NCI-H2227 treated with DMSO at 0.1 percent for 48 hours (cell line): ENCODE data around the gene TAS2R60.
"Not testable (repeated sequence)": the region's sequence is repeated elsewhere in the genome, so short reads cannot be mapped to it uniquely, and the experiment has no call there.

Source experiments
- DNase-seq: peaks from one replicate; lab custom pipeline; 2025; lab: John Stamatoyannopoulos, UW

TAS2R60 gene, protein sequence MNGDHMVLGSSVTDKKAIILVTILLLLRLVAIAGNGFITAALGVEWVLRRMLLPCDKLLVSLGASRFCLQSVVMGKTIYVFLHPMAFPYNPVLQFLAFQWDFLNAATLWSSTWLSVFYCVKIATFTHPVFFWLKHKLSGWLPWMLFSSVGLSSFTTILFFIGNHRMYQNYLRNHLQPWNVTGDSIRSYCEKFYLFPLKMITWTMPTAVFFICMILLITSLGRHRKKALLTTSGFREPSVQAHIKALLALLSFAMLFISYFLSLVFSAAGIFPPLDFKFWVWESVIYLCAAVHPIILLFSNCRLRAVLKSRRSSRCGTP

DNA sequence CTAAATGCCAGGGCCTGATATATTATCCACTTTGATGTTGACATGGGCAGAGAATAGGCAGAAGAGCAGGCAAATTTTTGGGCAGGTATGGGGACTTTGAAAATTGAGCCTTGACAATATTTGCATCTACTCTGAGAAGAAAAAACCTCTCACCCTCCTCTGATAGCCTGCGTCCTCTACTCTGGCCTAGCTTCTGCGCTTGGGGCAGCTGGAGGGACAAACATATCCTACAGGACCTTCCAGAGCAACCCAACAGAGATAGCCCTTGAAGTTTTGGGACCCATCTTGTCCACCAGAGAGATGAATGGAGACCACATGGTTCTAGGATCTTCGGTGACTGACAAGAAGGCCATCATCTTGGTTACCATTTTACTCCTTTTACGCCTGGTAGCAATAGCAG lies at the start of gene TAS2R60:
TAS2R60 (plus strand) TSS at position 301 of the 400 bp plus-strand sequence; CDS start at position 301, 0 bp downstream.
- DNase-seq = no peak

DNA sequence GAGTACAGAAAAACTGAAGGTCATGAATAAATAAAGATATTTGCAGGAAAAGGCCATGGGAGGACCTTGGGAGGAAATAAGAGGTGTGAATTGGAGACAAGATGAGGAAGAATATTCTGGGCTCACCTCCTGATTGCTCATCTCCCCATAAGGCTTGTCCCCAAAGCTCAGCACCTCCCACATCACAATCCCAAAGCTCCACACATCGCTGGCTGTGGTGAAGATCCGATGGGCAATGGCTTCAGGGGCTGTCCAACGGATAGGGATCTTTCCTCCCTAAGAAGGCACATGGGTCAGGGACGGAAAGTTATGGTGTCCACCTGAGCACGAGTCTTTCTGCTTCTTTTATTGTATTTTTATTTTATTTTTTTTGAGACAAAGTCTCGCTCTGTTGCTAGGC lies 49.2 kb upstream of the TAS2R60 start:
- DNase-seq = no peak

DNA sequence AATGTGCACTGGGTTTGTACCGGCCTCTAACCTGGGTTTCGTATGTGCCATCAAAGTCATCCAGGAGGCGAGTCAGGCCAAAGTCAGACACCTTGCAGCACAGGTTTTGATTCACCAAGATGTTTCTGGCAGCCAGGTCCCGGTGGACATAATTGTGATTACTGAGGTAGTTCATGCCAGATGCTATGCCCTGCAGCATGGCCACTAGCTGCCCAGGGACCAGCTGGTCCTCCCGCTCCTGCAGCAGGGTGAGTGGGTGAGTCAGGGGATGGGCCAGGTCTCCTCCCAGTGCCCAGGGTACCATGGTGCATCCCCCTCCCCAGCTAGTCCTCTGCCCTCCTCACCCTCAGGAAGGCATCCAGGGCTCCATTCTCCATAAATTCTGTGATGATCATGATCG lies 48.5 kb upstream of the TAS2R60 start:
- DNase-seq = no peak

DNA sequence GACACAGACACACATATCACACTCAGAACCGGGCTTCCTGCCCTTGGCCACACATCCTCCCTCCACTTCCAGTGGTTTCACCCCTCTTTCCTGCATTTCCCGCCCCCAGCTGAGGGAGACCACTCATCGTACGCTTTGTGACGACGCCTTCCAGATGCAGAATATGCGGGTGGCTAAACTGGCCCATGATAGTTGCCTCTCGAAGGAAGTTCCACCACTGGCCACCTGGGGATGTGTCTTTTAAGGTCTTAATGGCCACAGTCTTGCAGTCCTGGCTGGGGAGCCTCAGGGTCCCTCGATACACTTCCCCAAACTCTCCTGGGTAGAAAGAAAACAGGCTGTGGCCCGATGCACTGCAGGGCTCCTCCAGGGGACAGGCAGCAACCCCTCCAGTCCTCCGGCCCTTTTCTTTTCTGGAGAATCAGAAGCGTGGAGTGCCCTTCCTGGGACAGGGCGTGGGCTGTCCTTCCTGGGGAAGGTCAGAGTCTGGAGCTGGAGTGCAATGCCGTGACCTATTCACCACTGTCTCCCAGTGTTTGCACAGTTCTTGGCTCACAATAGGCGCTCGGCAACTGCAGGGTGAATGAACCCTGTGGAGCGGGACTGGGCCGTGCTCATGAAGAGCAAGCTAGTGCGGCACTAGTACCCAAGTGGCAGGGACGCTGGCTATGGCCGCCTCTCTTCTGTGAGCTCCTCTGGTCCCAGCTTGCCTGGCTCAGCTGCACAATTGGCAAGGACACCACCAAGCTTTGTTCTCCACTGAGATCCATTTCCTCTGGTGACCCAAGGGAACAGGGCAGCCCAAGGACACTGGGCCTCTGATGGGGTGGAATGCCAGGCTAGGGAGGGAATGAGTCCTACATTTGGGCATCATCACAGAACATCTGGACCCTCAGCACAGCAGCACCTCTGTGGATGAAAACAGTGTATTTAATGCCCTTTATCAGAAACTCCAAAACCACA lies 47.8 kb upstream of the TAS2R60 start:
- no peak for DNase-seq

DNA sequence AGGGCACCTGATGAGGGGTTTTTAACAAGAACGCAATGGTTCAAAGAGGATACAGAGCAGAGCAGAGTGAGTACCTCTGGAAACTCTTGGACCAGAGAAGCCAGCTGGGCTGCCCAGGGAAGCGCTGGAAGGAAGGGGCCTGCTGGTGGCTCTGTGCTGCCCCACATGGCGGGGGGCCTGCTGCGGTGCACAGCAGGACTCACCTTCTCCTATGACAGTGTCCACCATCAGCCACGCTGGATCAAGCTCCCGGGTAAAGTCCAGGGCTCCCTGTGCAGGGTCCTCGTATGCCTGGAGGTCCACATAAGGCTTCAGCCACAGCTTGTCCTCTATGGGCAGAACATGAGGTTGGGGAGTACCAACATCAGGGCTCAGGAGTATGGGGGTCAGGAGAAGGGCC lies 47.1 kb upstream of the TAS2R60 start:
- DNase-seq = no peak

DNA sequence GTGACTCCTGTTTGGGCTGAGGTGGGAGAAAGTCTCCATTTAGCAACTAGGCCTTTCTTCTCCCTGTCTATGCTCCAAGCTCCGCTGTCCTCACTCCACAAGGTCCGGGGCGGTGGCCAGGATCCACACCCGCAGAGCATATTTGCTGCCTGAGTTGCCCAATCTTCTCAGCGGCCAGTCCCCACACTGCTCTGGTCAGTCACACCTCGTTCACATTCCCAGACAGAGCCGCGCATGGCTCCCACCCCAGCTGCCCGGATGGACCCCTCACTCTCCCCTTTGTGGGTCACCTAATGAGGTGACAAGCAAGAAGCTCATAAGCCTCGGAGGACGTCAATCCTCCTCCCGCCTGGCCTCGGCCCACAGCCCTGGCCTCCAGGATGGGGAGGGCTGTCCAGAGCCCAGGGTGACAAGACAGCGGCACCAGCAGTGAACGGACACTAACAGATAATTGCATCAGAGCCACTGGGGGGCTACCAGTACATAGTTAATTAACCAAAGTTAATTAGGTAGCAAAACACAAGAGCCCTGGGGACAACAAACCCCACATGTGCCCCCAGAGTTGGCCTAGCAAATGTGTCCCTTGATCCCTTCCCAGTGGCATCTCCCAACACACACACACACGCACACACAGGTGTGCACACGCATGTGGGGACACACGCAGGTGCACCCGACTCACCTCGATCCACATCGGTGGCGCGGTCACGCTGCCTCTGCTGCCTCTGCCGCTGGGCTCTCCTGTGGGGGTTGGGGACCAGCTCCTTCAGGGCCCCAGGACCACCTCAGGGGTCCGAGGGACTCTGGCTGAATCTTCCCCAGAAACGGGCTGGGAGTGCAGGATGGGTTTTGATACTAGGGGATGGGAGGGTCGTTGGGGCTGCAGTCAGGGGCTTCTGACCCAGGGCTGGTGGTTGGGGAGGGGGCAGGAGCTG lies 46.4 kb upstream of the TAS2R60 start:
- no peak for DNase-seq

DNA sequence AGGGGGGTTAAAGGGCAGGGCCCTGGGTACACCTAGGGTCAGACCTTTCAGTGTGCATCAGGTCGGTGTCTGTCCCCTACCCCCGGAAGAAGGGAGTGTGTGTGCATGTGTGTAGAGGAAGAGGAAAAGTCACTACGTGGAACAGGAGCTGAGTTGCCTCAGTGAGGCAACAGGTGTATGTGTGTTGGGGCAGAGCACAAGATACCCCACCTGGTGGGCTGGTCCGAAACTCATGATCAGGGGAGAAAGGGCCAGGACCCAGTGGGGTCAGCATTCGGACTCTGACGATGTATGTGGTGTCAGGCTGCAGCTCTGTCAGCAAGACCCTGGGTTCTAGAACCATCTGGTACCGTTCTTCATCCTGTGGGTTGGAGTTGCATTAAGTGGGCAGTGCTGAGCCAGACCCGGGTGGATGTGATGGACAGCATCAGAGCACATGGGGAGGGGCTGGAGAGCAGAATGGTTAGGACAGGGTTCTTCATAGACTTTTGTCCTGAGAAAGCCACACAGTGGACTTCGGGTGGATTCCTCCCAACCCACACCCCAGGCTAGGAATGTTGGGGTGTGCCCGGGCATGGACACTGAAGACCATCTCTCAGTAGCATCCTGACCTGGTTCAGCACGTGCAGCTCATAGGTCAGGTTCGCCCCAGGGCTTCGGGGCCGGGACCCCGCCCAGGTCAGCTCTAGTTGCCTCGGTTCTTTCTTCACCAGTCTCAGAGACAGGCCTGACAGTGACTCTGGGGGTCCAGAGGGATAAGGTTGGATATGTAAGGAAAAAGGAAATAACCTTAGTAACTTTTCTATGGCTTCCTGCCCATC lies 45.3 kb upstream of the TAS2R60 start:
- DNase-seq = no peak

DNA sequence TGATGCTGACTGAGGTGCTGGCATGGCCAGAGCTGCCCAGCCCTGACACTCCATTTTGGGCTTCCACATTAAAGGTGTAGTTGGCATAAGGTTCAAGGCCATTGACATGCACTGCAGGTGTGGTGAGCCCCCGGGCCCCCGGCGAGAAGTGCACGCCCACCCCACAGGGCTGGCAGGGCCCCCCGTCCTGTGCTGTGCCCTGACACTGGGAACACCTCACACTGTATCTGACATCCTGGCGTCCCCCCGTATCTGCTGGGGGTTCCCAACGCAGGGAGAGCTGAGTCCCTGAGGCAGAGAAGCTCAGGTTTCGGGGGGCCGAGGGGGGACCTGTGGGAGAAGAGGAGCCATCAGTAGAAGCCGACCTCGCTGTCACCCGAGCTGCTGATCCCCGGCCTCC lies 44.6 kb upstream of the TAS2R60 start:
- DNase-seq = no peak

DNA sequence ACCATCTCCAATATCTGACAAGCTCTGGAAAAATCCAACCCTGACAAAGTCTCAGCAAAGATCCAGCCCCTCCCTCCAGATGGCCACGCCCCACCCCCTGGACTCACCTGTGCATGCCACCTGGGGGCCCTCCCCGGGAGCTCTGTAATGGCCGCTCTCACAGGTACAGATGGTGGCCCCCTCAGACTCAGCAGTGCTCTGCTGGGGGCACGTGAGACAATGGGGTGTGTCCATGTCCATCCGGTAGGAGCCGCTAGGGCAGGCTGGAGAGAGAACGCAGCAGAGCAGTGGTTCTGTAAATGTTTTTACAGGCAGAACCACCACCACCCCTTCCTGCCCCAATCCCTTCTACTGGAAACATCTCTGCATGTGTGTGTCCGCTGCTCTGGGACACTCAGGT lies 44.1 kb upstream of the TAS2R60 start:
- DNase-seq = no peak

DNA sequence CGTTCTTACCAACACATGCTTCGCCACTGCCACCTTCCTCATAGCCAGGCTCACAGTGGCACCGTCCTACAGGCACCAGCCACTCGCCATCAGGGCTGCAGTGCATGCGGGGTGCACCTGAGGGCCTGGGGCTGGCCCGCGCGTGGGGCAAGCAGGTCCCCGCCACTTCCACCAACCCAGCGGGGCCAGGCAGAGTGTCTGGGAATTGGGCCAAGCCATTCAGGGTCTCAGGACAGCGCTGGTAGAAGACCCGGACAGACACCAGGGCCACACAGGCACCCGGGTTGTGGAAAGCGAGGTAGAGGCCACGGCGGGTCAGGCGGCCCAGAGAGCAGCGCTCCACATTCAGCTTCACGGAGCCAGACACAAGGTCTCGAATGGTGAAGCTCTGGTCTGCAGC lies 43.6 kb upstream of the TAS2R60 start:
- DNase-seq = no peak

DNA sequence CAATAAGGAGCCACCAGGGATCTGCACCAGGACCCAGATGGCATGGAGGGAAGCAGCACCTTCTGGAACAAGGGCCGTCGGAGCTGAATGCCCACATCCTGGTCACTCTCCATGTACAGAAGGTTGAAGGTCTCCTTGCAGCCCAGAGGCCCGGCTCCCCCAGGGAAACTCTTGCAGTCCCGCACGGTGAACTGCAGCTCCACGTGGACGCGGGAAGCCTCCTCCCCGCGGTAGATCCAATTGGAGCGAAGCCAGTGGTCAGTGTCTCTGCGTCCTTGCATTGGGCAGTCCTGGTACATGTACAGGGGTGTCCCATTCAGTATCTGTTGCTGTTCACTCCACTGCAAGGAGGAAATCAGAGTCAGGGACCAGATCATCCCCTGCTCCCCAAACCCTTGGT lies 42.0 kb upstream of the TAS2R60 start:
- DNase-seq = no peak

DNA sequence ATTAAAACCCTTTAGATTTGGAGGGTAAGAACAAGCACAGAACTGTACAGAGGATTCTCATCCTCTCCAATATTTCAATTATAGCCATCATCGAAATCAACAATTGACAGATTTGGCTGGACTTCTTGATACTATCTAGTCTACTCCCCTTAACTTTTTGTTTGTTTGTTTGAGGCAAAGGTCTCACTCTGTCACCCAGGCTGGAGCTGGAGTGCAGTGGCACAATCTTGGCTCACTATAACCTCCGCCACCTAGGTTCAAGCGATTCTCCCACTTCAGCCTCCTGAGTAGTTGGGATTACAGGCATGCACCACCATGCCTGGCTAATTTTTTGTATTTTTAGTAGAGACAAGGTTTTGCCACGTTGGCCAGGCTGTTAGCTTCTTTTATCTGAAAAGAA lies 41.0 kb upstream of the TAS2R60 start:
- not testable (repeated sequence) for DNase-seq

DNA sequence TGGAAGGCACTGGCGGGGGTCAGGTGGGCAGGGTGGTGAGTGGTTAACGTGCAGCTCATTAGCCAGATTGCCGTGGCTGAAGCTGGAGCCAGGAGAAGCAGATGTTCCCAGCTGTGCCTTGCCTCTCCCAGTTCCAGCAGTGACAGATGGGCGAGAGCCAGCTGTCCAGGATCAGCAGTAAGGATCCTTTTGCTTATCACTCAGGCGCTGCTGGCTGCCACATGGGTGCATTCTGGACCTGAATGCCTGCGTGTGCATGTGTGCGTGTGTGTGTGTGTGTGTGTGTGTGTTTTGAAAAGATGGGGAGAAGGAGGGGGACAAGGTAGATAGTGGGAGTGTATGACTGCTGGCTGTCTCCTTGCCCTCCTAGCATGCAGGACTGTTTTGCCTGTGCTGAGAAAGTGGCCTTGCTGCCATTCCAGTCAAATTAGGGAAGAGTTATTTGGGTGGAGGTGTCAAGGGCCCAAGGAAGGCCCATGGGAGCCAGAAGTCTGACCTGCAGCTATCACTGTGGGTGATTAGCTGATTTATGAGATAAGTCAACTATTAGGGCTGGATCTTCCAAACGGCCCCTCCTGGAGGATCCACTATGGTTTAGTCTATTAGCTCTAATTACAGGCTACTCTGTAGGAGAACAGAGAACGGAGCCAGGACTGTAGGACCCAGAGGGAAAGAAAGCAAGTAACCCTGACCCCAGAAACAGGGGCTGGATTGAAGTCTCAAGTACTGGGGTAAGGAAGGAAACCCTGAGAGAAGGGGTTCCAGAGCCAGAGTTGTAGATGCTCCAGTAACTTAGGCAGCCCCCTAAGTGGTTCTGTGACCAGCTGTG lies 37.9 kb upstream of the TAS2R60 start:
- peak; percentile 56 for DNase-seq

DNA sequence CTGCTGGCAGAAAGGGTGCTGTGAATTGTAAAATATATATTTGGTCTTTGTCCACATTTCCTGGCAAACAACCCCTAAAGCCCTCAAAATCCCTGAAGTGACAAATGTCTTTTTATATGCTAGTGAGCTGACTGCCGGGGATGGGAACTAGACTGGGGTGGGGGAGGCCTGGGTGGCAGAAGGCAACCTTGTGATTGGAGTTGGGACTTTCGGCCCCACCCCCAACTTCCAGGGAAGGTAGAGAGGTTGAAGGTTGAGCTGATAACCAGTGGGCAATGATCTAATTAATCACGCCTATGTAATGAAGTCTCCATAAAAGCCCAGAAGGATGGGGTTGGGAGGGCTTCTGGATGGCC lies 37.3 kb upstream of the TAS2R60 start:
- DNase-seq = no peak

DNA sequence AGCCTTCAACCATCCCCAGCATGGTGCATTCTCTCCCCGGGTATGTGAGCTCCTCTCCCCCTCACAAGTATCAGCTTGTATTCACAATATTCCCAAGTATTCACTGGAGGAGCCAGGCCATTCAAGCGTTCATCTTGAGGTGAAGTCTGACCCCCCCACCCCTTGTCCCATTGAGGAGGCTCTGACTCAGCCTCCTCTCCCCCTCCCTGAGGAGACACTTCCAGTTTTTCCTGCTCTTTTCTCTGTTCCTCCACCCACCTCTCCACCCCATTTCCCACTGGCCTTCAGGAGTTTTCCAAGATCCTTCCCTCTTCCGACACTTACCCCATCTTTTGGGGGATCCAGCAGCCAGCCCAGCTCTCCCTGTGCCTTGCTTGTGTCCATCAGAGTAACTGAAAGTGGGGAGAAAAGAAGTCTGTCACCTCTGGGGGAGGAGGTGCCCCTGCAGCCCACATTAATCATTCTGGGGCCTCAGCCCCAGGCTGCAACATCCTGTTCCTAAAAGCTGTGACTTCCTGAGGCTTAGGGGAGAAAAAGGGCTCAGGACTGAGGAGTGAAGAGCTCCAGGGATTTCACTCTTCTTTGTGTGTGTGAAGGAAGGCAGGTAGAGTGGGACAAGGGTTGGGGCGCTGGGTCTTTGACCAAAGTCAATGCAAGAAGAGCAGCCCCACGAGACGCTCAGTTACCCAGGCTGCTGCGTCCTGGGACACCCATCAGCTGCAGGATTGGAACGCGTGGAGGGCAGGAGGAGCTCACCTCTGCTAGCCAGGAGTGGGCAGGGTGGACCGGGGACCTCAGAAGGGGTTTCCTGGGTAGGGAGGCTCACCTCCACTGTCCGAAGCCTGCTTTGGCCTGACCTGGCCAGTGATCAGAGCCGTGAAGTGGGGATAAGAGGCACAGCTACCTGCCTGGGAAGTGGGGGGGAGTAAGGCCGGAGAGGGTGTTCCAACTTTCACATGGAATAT lies 35.7 kb upstream of the TAS2R60 start:
- DNase-seq = no peak

DNA sequence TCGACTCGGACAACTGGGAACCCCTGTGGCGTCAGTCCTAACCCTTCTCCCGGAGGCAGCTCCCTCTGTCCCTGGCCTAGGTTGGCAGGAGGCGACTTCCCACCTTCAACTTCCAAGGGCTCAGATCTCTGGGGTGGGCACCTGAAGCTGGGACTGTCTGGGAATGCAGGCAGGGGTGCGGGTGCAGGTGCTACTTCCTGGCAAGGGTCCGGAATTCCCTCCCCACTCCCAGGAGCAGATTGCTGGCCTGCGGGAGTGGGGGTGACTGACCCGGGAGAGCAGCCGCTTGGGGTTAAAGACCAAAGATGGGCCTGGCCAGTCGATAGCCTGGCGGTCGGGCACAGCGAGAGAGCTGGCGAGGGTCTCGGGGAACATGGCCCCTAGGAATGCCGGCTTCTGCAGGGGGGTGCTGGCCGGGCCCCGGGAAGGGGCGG lies 35.0 kb upstream of the TAS2R60 start:
- DNase-seq = no peak

DNA sequence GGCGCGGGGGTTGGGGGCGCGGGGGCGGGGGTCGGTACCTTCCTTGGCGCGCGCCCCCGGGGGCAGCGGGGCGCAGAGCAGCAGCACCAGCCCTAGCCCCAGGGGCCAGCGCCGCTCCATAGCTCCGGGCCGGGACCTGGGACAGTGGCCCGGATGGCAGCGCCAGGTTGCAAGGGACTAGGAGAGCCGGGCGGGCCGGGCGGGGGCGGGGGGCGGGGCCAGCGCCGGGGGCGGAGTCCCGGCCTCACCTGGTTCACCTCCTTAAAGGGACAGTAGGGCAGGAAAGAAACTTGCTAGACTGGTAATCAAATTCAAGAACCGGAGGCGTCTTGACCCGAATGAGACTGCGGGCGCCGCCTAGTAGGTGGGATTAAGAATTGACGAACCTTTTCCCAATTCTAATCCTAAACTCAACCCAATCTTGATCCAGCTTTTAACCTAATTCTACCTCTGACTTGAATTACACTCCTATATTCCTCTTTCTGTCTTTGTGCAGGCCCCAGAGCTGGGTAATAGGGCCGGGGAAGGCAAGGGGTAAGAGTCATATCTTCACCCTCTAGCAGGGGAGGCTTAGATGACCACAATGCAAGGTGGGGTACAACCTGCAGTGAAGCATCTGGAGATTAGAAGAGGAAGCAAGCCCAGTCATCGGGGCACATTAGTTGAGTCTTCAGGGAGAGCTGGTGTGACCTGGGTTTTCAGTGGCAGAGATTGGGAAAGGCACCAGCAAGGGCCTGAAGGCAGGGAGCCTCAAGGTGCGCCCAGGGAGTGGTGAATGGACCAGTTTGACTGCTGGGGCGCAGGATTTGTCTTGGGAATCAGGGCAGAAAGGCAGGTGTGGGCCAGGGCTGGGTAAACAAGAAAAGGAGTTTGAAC lies 34.3 kb upstream of the TAS2R60 start, which contains the start of gene EPHA1:
EPHA1 (minus strand) TSS at position 171 of the 876 bp plus-strand sequence; CDS start at position 120, 51 bp downstream.
- DNase-seq = no peak

DNA sequence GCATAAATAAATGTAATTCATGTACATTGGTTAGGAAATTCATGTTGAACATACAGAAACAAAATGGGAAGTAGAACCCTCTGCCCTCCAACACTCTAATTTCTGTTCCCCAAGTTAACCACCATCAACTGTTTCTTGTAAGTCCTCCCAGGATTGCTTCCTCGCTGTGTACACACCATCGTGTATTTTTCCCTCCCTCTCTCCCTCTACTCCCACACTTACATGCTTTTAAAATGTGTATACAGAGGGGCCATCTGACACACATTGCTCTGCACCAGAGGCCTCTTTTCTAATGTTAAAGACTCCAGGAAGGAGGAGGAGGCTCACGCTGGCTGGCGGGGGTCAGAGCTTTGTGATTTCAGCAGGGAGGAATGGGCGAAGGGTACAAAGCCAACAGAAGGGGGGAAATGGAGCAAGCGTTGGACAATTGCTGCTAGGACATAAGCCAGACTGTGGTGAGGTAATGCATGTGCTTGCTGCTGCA lies 32.7 kb upstream of the TAS2R60 start:
- DNase-seq = no peak
